GM08714 (cell line): ENCODE results near the gene KANTR.

Source experiments
- H3K4me3 ChIP-seq: fragments of 200-500 bp; sonication (Bioruptor generic); 2 replicates; pipeline ENCODE4 v1.5.1; 2014; ENCODE audit warnings: mild to moderate bottlenecking, low read length, inconsistent platforms
- ZNF274 ChIP-seq: IDR thresholded peaks from 2 replicates; pipeline ENCODE4 v1.6.1; 2012; ENCODE audit warnings: mild to moderate bottlenecking, low read depth, low read length

KANTR gene

DNA sequence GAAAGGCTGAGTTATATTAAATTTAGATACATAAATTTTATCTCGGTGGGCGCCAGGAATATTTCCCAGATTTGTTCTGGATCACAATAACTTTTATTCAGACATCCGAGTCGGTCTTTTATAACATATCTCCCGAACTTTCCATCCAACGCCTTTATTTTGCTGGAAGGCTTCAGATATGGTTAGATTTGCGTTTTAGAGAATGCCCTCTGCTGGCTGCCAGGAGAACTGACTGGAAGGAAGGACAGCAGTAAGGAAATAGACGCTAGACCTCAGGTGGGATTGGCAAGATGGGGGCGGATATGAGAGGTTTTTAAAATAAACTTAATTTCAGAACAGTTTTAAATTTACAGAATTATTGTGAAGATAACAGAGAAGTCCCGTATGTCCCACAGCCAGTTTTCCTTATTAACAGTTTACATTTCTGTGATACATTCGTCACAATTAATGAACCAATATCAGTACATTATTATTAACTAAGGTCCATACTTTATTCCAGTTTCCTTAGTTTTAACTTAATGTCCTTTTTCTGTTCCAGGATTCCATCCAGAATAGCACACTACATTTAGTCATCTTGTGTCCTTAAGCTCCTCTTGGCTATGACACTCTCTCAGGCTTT lies 4.6 kb upstream of the KANTR start:
- peak overlapping the region; percentile 58; the same call in 1 of the 2 replicates for H3K4me3 ChIP-seq
- no peak for TF ChIP-seq ZNF274

- TF ChIP-seq ZNF274, result no peak
- no peak overlapping the region for H3K4me3 ChIP-seq
Observed at GRCh38 chrX:53089925-53090324, 4.0 kb upstream of the KANTR start.

- no peak overlapping the region for H3K4me3 ChIP-seq
- TF ChIP-seq ZNF274, result no peak
Observed at GRCh38 chrX:53091354-53091753, 2.6 kb upstream of the KANTR start.

DNA sequence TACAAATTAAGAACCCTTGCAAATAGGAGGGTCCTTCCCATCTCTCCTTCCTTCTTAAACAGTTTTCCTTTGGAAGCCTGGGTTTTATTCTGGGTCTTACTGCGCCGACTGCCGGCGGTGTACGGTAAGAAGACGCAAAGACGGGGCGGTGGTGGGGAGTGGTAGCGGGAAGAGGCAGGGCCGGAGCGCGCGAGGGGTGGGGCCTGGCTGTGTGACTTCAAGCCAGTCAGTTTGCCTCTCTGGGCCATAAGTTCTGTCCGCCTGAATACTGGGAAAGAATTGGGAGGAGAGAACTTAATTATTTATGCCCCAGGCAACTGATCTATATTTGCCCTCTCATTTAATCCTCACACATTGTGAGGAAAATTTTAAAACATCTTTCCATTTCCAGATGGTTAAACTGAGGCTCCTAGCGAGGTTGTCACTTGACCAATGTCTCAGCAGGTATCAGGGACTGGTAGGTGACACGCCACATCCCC lies 726 bp upstream of the KANTR start:
- TF ChIP-seq ZNF274, result no peak
- H3K4me3 ChIP-seq, result peak overlapping the region; percentile 75

- no peak for TF ChIP-seq ZNF274
- H3K4me3 ChIP-seq, result peak overlapping the region; percentile 75
Observed at GRCh38 chrX:53094582-53094905, 602 bp downstream of the KANTR start.

- no peak overlapping the region for H3K4me3 ChIP-seq
- no peak for TF ChIP-seq ZNF274
Observed at GRCh38 chrX:53095796-53096195, 1.9 kb downstream of the KANTR start.

- no peak for TF ChIP-seq ZNF274
- H3K4me3 ChIP-seq, result no peak overlapping the region
Observed at GRCh38 chrX:53114864-53115549, 21.1 kb downstream of the KANTR start.

DNA sequence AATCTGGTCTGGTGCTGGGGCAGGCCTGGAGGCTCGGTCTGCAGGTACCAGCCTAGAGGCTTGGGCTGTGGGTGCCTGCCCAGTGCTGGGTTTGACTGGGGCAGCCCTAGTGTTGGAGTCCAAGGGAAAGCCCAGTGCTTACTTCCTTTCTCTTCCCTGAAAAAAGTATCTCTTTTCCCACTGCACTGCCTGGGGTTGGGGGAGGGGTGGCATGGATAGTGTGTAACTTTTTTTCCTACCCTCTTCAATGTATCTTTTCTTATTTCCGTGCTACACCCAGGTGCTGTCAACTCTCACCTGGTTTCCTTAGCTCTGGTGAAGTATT lies 21.6 kb downstream of the KANTR start:
- TF ChIP-seq ZNF274, result no peak
- H3K4me3 ChIP-seq, result no peak overlapping the region

GRCh38 chrX:53116101-53116500 lies 22.2 kb downstream of the KANTR start:
- no peak for TF ChIP-seq ZNF274
- H3K4me3 ChIP-seq, result no peak overlapping the region

GRCh38 chrX:53122013-53122412 lies 28.1 kb downstream of the KANTR start:
- TF ChIP-seq ZNF274, result no peak
- H3K4me3 ChIP-seq, result no peak overlapping the region

DNA sequence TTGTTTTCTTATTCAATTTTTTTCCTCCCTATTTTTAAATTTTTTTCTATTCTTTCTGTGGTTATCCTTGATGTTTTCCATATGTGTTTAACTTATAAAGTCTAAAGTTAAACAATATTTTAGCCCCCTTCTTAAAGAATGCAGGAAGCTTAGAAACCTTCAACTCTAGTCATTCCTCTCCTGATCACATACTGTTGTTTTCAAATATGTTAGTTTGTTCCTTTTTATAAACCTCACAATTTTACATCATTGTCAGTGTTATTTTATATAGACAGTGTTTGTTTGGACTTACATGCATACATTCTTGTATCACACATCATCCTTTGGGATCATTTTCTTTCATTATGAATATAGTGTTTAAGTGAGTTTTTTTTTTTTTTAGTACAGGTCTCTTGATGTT lies 31.6 kb downstream of the KANTR start:
- no peak for TF ChIP-seq ZNF274
- no peak overlapping the region for H3K4me3 ChIP-seq

DNA sequence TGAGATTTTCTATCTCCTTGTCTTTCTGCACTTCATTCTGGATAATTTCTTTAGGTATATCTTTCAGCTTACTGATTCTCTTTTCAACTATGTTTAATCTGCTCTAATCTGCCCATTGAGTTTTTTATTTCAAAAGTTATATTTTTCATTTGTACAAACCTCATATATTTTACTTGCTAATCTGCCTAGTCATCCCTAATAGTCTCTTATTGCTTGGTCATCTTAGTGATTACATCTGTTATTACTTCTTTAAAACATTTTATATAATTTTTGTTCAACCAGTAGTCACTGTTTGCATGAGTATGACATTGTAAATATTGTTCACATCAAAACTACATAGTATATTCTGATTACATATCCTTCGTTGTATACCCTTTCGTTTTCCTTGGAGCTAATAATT lies 32.4 kb downstream of the KANTR start:
- no peak overlapping the region for H3K4me3 ChIP-seq
- no peak for TF ChIP-seq ZNF274

DNA sequence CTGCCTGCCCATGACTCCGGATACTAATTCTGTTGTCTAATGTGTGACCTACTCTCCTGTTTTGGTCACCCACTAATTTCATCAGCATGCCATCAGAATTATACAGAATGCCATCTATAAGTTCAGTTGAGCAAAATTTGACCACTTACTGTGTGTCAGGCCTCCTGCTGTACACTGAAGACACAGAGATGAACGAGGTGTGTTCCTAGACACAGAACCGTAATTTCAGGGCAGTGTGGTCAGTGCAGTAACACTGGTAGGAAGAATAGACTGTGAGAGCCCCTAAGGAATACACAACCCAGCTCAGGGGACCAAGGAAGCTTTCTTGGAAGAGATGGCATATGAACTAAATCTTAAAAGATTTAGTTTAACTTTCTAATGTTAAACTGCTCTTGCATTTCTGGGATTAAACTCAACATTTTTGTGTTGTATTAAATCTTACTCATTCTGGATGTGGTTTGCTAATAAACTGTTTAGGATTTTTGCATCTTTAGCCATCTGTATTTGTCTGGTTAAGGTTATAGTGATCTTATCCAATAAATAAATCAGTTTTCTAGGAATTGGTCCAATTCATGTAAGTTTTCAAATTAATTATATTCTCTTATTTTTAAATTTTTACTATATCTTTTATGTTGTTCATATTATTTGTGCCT lies 34.3 kb downstream of the KANTR start:
- TF ChIP-seq ZNF274, result no peak
- H3K4me3 ChIP-seq, result no peak overlapping the region

- no peak for TF ChIP-seq ZNF274
Observed at GRCh38 chrX:53133400-53133799, 39.5 kb downstream of the KANTR start.

DNA sequence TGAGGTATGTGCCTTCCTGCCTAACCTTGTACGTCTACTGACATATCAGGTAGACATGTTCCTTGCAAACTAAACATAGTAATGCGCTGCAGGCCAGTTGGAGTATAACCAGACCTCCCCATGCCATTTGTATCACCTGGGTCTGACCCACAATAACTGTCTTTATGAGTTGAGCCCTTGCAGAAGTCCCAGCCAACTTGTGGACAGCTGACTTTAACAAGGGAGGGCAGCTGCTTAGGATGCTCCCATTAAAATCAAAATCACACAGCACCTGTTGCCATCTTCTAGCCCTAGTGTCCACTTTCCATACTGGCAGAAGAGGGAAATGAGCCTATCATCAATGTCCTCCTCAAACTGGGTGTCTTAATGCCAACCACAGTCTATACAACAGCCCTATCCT lies 41.6 kb downstream of the KANTR start:
- no peak for TF ChIP-seq ZNF274
- no peak overlapping the region for H3K4me3 ChIP-seq

More at GRCh38 chrX:53133400-53133799, 39.5 kb downstream of the KANTR start:
- no peak overlapping the region for H3K4me3 ChIP-seq
